Testis (tissue), 3 donors: Measurements from ENCODE around the gene PCDHGA2. TPM values are rescaled to one million over a fixed set of nuclear protein-coding genes. Genes with fewer than 3 reads are reported as not detected.
A peak's percentile ranks its signal among the peaks of the same experiment; 100 is the strongest.
"Not testable (repeated sequence)": the region's sequence is repeated elsewhere in the genome, so short reads cannot be mapped to it uniquely, and the experiment has no call there.

Source experiments
- DNase-seq: peaks from one replicate; pipeline ENCODE4 v3.0.0-alpha.2; 2019
- H3K27ac ChIP-seq, 2 donors: fragments of 200-600 bp; sonication (generic); one replicate each; pipeline ENCODE4 v1.5.1; 2019
- H3K27me3 ChIP-seq: fragments of 200-600 bp; sonication (generic); one replicate; pipeline ENCODE4 v1.5.1; 2019
- H3K36me3 ChIP-seq: fragments of 200-600 bp; sonication (generic); one replicate; pipeline ENCODE4 v1.5.1; 2017; ENCODE audit warnings: low read depth; ENCODE audit errors: missing control alignments
- H3K4me1 ChIP-seq: fragments of 200-600 bp; sonication (generic); one replicate; pipeline ENCODE4 v1.5.1; 2019
- H3K4me3 ChIP-seq, 2 donors: fragments of 200-600 bp; sonication (generic); one replicate each; pipeline ENCODE4 v1.5.1; 2017 to 2019
- H3K9me3 ChIP-seq: fragments of 200-600 bp; sonication (generic); one replicate; pipeline ENCODE4 v1.5.1; 2017
- CTCF ChIP-seq, 3 experiments: fragments of 450-650 bp in 2 of 3; fragments of 200-600 bp in 1 of 3; sonication (generic) in 1 of 3; IDR thresholded peaks; one replicate each; pipeline ENCODE4 v1.5.1; 2016 to 2019; ENCODE audit warnings: antibody characterized with exemption in 3 of 3, mild to moderate bottlenecking in 2 of 3, moderate library complexity in 1 of 3
- POLR2A ChIP-seq: fragments of 450-650 bp; IDR thresholded peaks from one replicate; pipeline ENCODE4 v1.6.1; 2017; ENCODE audit warnings: antibody characterized with exemption, mild to moderate bottlenecking, moderate library complexity
- WGBS, 2 donors: methylation state at CpG; one replicate each; pipeline ENCODE4 v1.1.5; 2018; 5-methylcytosine and 5-hydroxymethylcytosine counted together
- intact Hi-C: fragments of 100-400 bp; cut with DNase I; formaldehyde crosslinking; loops from one replicate; pipeline ENCODE4 v1.15.1; 2023; ENCODE audit warnings: low total_unique reads
- polyA plus RNA-seq: library from polyadenylated mRNA; stranded (reverse); fragments of 350-450 nt; fragmentation: Illumina TruSeq; extraction: RNeasy Lipid Tissue Mini Kit (QIAGEN cat#74804); gene quantifications from one replicate; pipeline ENCODE4 v1.2.3, GENCODE V29; 2014; ENCODE audit warnings: low read depth, low replicate concordance; ENCODE audit not compliant: insufficient read depth
- total RNA-seq, 2 donors: library from RNA; depleted of rRNA; stranded (reverse); fragments of >200 nt; gene quantifications; one replicate each; pipeline ENCODE4 v1.2.3, GENCODE V29; 2016

Gene PCDHGA2
- total and polyA plus RNA-seq, 3 donors from 2014 or later = 5.6 to 31.0 (median 19.4) TPM

- TF ChIP-seq POLR2A (no peak), CTCF (IDR thresholded peaks at IDR 0.05) (no peak)
- Histone ChIP-seq H3K36me3 (no peaks in the 10 kb centered on the region), H3K27me3 (no peaks in the 10 kb centered on the region), H3K4me3 (no peak overlapping the region), H3K4me1 (no peaks in the 10 kb centered on the region), H3K27ac (no peak overlapping the region), H3K9me3 (no peaks in the 10 kb centered on the region)
- no peak for DNase-seq
- intact Hi-C loops = no loop called here
- 18 to 19% methylated on average over 1 of the region's 1 CpG for WGBS, 2 donors
These were observed 4.2 kb downstream of the PCDHGA2 start for GRCh38 chr5:141342773-141343172.

GRCh38 chr5:141343242-141343952 is 4.8 kb downstream of the PCDHGA2 start, which contains the start of gene PCDHGA3:
TSS of gene PCDHGA3 (plus strand) at chr5:141343829. CDS start at chr5:141344034, 205 bp downstream.
- H3K27ac ChIP-seq = no peak within 1 kb of the TSS
- H3K36me3 ChIP-seq = no peaks in the 10 kb centered on the region
- H3K9me3 ChIP-seq = no peaks in the 10 kb centered on the region
- no peaks in the 10 kb centered on the region for H3K4me1 ChIP-seq
- H3K4me3 ChIP-seq = peak within 1 kb of the TSS; percentile 21 to 46
- peak; percentile 69 for DNase-seq
- TF ChIP-seq CTCF (IDR thresholded peaks at IDR 0.05) (peak; percentile 24 to 56 (median 49)), POLR2A (no peak)
- H3K27me3 ChIP-seq = no peaks in the 10 kb centered on the region
- WGBS, 2 donors = 18 to 20% methylated on average over 9 of the region's 9 CpGs
- intact Hi-C loops = no loop called here

GRCh38 chr5:141343953-141344463 is 5.4 kb downstream of the PCDHGA2 start:
- 14 to 22% methylated on average over 31 of the region's 31 CpGs for WGBS, 2 donors
- no peaks in the 10 kb centered on the region for H3K27me3 ChIP-seq
- no peaks in the 10 kb centered on the region for H3K4me1 ChIP-seq
- H3K27ac ChIP-seq = no peak overlapping the region
- H3K36me3 ChIP-seq = no peaks in the 10 kb centered on the region
- peak overlapping the region; percentile 21 to 46 for H3K4me3 ChIP-seq
- H3K9me3 ChIP-seq = no peaks in the 10 kb centered on the region
- no peak for DNase-seq
- intact Hi-C loops = no loop called here
- TF ChIP-seq CTCF (IDR thresholded peaks at IDR 0.05) = peak in 1 of 3 experiments; percentile 0
- TF ChIP-seq POLR2A = no peak

- TF ChIP-seq POLR2A (no peak), CTCF (IDR thresholded peaks at IDR 0.05) (no peak)
- 31 to 35% methylated on average over 15 to 20 of the region's 20 CpGs for WGBS, 2 donors
- Histone ChIP-seq H3K27me3 (no peaks in the 10 kb centered on the region), H3K4me3 (no peak overlapping the region), H3K36me3 (no peaks in the 10 kb centered on the region), H3K4me1 (no peaks in the 10 kb centered on the region), H3K27ac (no peak overlapping the region), H3K9me3 (no peaks in the 10 kb centered on the region)
- intact Hi-C loops = no loop called here
- no peak for DNase-seq
These were observed 6.8 kb downstream of the PCDHGA2 start for GRCh38 chr5:141345327-141345726.

GRCh38 chr5:141346017-141346416 is 7.5 kb downstream of the PCDHGA2 start:
- H3K27ac ChIP-seq, intact Hi-C loops, H3K4me1 ChIP-seq: not testable (repeated sequence)

More at GRCh38 chr5:141346017-141346416, 7.5 kb downstream of the PCDHGA2 start:
- not testable (repeated sequence) for DNase-seq, H3K27me3 ChIP-seq, H3K36me3 ChIP-seq, H3K4me3 ChIP-seq, H3K9me3 ChIP-seq
- WGBS, 2 donors = 41 to 50% methylated on average over 7 to 13 of the region's 35 CpGs
